IPS-15b (cell line): ENCODE data around the gene RSPH1.

ENCODE experiments used
- H3K27me3 ChIP-seq: one replicate; pipeline ENCODE4 v1.6.1; 2013; ENCODE audit warnings: low read length; ENCODE audit not compliant: control insufficient read depth, insufficient read depth
- H3K36me3 ChIP-seq: one replicate; pipeline ENCODE4 v1.6.1; 2013; ENCODE audit warnings: low read length; ENCODE audit not compliant: control insufficient read depth, insufficient read depth
- H3K4me1 ChIP-seq: one replicate; pipeline ENCODE4 v1.6.1; 2013; ENCODE audit warnings: mild to moderate bottlenecking, low read length; ENCODE audit not compliant: control insufficient read depth, insufficient read depth
- H3K4me3 ChIP-seq: one replicate; pipeline ENCODE4 v1.5.1; 2013; ENCODE audit warnings: low read depth, low read length
- H3K9ac ChIP-seq: one replicate; pipeline ENCODE4 v1.6.1; 2013; ENCODE audit warnings: low read depth, mild to moderate bottlenecking, low read length
- H3K9me3 ChIP-seq: one replicate; pipeline ENCODE4 v1.6.1; 2013; ENCODE audit warnings: mild to moderate bottlenecking, low read length; ENCODE audit not compliant: control insufficient read depth, insufficient read depth

The RSPH1 gene

GRCh38 chr21:42496120-42496838 lies at the start of gene RSPH1:
TSS of gene RSPH1 (minus strand) at chr21:42496224. CDS start at chr21:42496186, 38 bp downstream.
- peak within 1 kb of the TSS; percentile 87 for H3K4me3 ChIP-seq
- H3K27me3 ChIP-seq: peaks cover 7% of the 10 kb centered on the region
- no peaks in the 10 kb centered on the region for H3K36me3 ChIP-seq

GRCh38 chr21:42545745-42546144 lies 49.7 kb upstream of the RSPH1 start:
- no peak overlapping the region for H3K9ac ChIP-seq
- peaks cover 4% of the 10 kb centered on the region for H3K4me1 ChIP-seq
- no peaks in the 10 kb centered on the region for H3K27me3 ChIP-seq
- no peaks in the 10 kb centered on the region for H3K9me3 ChIP-seq
- H3K4me3 ChIP-seq: no peak overlapping the region
- H3K36me3 ChIP-seq: peaks cover 46% of the 10 kb centered on the region

More at GRCh38 chr21:42496120-42496838, at the start of gene RSPH1:
- Histone ChIP-seq H3K4me1 (peaks cover 6% of the 10 kb centered on the region), H3K9ac (peak within 1 kb of the TSS; percentile 17), H3K9me3 (no peaks in the 10 kb centered on the region)

- Histone ChIP-seq H3K36me3 (peaks cover 46% of the 10 kb centered on the region), H3K9me3 (no peaks in the 10 kb centered on the region), H3K4me1 (no peaks in the 10 kb centered on the region), H3K9ac (no peak overlapping the region), H3K27me3 (no peaks in the 10 kb centered on the region), H3K4me3 (no peak overlapping the region)
Measured at GRCh38 chr21:42545317-42545716, 49.3 kb upstream of the RSPH1 start.

GRCh38 chr21:42544544-42544943 lies 48.5 kb upstream of the RSPH1 start:
- Histone ChIP-seq H3K4me1 (no peaks in the 10 kb centered on the region), H3K9ac (no peak overlapping the region), H3K27me3 (no peaks in the 10 kb centered on the region), H3K4me3 (no peak overlapping the region), H3K36me3 (peaks cover 46% of the 10 kb centered on the region), H3K9me3 (no peaks in the 10 kb centered on the region)

- peaks cover 39% of the 10 kb centered on the region for H3K36me3 ChIP-seq
- no peak overlapping the region for H3K9ac ChIP-seq
- no peak overlapping the region for H3K4me3 ChIP-seq
- H3K9me3 ChIP-seq: no peaks in the 10 kb centered on the region
- no peaks in the 10 kb centered on the region for H3K4me1 ChIP-seq
- no peaks in the 10 kb centered on the region for H3K27me3 ChIP-seq
Measured at GRCh38 chr21:42543106-42543847, 47.3 kb upstream of the RSPH1 start.

GRCh38 chr21:42542596-42542995 lies 46.6 kb upstream of the RSPH1 start:
- Histone ChIP-seq H3K9me3 (no peaks in the 10 kb centered on the region), H3K27me3 (no peaks in the 10 kb centered on the region), H3K4me3 (no peak overlapping the region), H3K9ac (no peak overlapping the region), H3K36me3 (peaks cover 33% of the 10 kb centered on the region), H3K4me1 (no peaks in the 10 kb centered on the region)

- Histone ChIP-seq H3K27me3 (no peaks in the 10 kb centered on the region), H3K9me3 (no peaks in the 10 kb centered on the region), H3K4me1 (no peaks in the 10 kb centered on the region), H3K9ac (no peak overlapping the region), H3K36me3 (peaks cover 29% of the 10 kb centered on the region), H3K4me3 (no peak overlapping the region)
Measured at GRCh38 chr21:42542196-42542595, 46.2 kb upstream of the RSPH1 start.

GRCh38 chr21:42541618-42542017 lies 45.6 kb upstream of the RSPH1 start:
- no peaks in the 10 kb centered on the region for H3K9me3 ChIP-seq
- H3K4me3 ChIP-seq: no peak overlapping the region
- peaks cover 24% of the 10 kb centered on the region for H3K36me3 ChIP-seq
- no peak overlapping the region for H3K9ac ChIP-seq
- no peaks in the 10 kb centered on the region for H3K4me1 ChIP-seq
- H3K27me3 ChIP-seq: no peaks in the 10 kb centered on the region

GRCh38 chr21:42541174-42541573 lies 45.1 kb upstream of the RSPH1 start:
- Histone ChIP-seq H3K9ac (no peak overlapping the region), H3K9me3 (no peaks in the 10 kb centered on the region), H3K27me3 (no peaks in the 10 kb centered on the region), H3K36me3 (peaks cover 21% of the 10 kb centered on the region), H3K4me1 (no peaks in the 10 kb centered on the region), H3K4me3 (no peak overlapping the region)

GRCh38 chr21:42540396-42540795 lies 44.4 kb upstream of the RSPH1 start:
- H3K4me3 ChIP-seq: no peak overlapping the region

GRCh38 chr21:42539931-42540343 lies 43.9 kb upstream of the RSPH1 start:
- Histone ChIP-seq H3K4me3 (no peak overlapping the region), H3K27me3 (no peaks in the 10 kb centered on the region), H3K4me1 (no peaks in the 10 kb centered on the region), H3K36me3 (peaks cover 19% of the 10 kb centered on the region), H3K9me3 (no peaks in the 10 kb centered on the region), H3K9ac (no peak overlapping the region)

More at GRCh38 chr21:42540396-42540795, 44.4 kb upstream of the RSPH1 start:
- Histone ChIP-seq H3K4me1 (no peaks in the 10 kb centered on the region), H3K36me3 (peaks cover 21% of the 10 kb centered on the region), H3K27me3 (no peaks in the 10 kb centered on the region), H3K9me3 (no peaks in the 10 kb centered on the region), H3K9ac (no peak overlapping the region)

- H3K4me1 ChIP-seq: no peaks in the 10 kb centered on the region
- peaks cover 17% of the 10 kb centered on the region for H3K36me3 ChIP-seq
- no peak overlapping the region for H3K4me3 ChIP-seq
- H3K9me3 ChIP-seq: no peaks in the 10 kb centered on the region
- H3K27me3 ChIP-seq: no peaks in the 10 kb centered on the region
- no peak overlapping the region for H3K9ac ChIP-seq
Measured at GRCh38 chr21:42539342-42539741, 43.3 kb upstream of the RSPH1 start.
